ENCODE results near the gene SYNDIG1.

The SYNDIG1 gene

GRCh38 chr20:24640686-24641085 is 171.3 kb downstream of the SYNDIG1 start:
- no peak for ATAC-seq

- no peak for ATAC-seq
Observed at GRCh38 chr20:24643731-24644626, 174.6 kb downstream of the SYNDIG1 start.

GRCh38 chr20:24646321-24646720 is 176.9 kb downstream of the SYNDIG1 start:
- no peak for ATAC-seq

GRCh38 chr20:24647713-24648112 is 178.3 kb downstream of the SYNDIG1 start:
- no peak for ATAC-seq

GRCh38 chr20:24648481-24648880 is 179.1 kb downstream of the SYNDIG1 start:
- ATAC-seq, result no peak

- ATAC-seq, result no peak
Observed at GRCh38 chr20:24648919-24649318, 179.5 kb downstream of the SYNDIG1 start.

- ATAC-seq, result no peak
Observed at GRCh38 chr20:24649787-24650490, 180.5 kb downstream of the SYNDIG1 start.

- ATAC-seq, result no peak
Observed at GRCh38 chr20:24651171-24651975, 181.9 kb downstream of the SYNDIG1 start.

- no peak for ATAC-seq
Observed at GRCh38 chr20:24651976-24652345, 182.5 kb downstream of the SYNDIG1 start.

GRCh38 chr20:24653306-24653705 is 183.9 kb downstream of the SYNDIG1 start:
- ATAC-seq, result no peak

GRCh38 chr20:24654425-24654824 is 185.0 kb downstream of the SYNDIG1 start:
- ATAC-seq, result no peak

GRCh38 chr20:24656391-24656790 is 187.0 kb downstream of the SYNDIG1 start:
- ATAC-seq, result no peak

- ATAC-seq, result no peak
Observed at GRCh38 chr20:24657196-24657595, 187.8 kb downstream of the SYNDIG1 start.

GRCh38 chr20:24657878-24658620 is 188.6 kb downstream of the SYNDIG1 start:
- ATAC-seq, result no peak

- ATAC-seq, result no peak
Observed at GRCh38 chr20:24658920-24659660, 189.7 kb downstream of the SYNDIG1 start.

- ATAC-seq, result no peak
Observed at GRCh38 chr20:24659835-24660234, 190.4 kb downstream of the SYNDIG1 start.

- ATAC-seq, result no peak
Observed at GRCh38 chr20:24660651-24661050, 191.2 kb downstream of the SYNDIG1 start.

GRCh38 chr20:24661255-24661654 is 191.8 kb downstream of the SYNDIG1 start:
- ATAC-seq, result no peak

GRCh38 chr20:24662322-24662721 is 192.9 kb downstream of the SYNDIG1 start:
- no peak for ATAC-seq

- ATAC-seq, result no peak
Observed at GRCh38 chr20:24662752-24663365, 193.4 kb downstream of the SYNDIG1 start.

- ATAC-seq, result no peak
Observed at GRCh38 chr20:24663496-24663895, 194.1 kb downstream of the SYNDIG1 start.

Measured in activated CD4-positive, CD25-positive, alpha-beta regulatory T cell treated with anti-CD3 and anti-CD28 coated beads, Interleukin-2, amount 50 U/mL, for 24 hours (primary cell).